ENCODE data around the gene IGF1R.

DNA sequence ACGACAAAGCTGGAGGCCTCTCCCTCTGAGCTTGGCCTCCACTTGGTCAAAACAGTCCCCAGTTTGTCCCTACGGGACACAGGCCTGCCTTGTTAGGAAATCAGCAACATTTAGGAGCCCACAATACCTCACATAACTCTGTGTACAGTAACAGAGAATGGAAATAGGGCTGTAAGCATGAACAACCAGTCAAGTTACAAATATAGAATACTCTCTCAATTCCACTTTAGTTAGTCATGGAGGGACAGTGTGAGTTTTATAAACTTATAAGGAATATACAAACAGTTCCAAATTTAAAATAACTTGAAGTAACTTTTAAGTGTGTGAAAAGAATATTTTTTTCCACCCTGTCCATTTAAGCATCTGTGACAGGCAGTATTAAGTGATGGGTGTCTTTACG is 229.8 kb downstream of the IGF1R start:
- no peak for TF ChIP-seq POLR2A (IDR thresholded peaks at IDR 0.05)
- TF ChIP-seq, protein P1, sequence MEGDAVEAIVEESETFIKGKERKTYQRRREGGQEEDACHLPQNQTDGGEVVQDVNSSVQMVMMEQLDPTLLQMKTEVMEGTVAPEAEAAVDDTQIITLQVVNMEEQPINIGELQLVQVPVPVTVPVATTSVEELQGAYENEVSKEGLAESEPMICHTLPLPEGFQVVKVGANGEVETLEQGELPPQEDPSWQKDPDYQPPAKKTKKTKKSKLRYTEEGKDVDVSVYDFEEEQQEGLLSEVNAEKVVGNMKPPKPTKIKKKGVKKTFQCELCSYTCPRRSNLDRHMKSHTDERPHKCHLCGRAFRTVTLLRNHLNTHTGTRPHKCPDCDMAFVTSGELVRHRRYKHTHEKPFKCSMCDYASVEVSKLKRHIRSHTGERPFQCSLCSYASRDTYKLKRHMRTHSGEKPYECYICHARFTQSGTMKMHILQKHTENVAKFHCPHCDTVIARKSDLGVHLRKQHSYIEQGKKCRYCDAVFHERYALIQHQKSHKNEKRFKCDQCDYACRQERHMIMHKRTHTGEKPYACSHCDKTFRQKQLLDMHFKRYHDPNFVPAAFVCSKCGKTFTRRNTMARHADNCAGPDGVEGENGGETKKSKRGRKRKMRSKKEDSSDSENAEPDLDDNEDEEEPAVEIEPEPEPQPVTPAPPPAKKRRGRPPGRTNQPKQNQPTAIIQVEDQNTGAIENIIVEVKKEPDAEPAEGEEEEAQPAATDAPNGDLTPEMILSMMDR (IDR thresholded peaks at IDR 0.05) = no peak

Data from adrenal gland (tissue), 5 donors.